DOHH2 (cell line): ENCODE data around the gene THRB.

Source experiments
- H3F3A ChIP-seq: fragments of 200-600 bp; sonication (generic), shearing (Covaris generic); 2 replicates; pipeline ENCODE4 v1.6.0; 2016; ENCODE audit warnings: antibody characterized with exemption, mild to moderate bottlenecking; ENCODE audit not compliant: control insufficient read depth, insufficient read depth
- H3K27ac ChIP-seq: fragments of 200-600 bp; sonication (generic); 2 replicates; pipeline ENCODE4 v1.5.1; 2014; ENCODE audit warnings: low read depth, mild to moderate bottlenecking, low read length, moderate library complexity
- H3K27me3 ChIP-seq: fragments of 200-600 bp; sonication (generic); 2 replicates; pipeline ENCODE4 v1.6.1; 2014; ENCODE audit warnings: mild to moderate bottlenecking, low read length, mixed read lengths; ENCODE audit not compliant: control insufficient read depth
- H3K36me3 ChIP-seq: fragments of 200-600 bp; sonication (generic); 2 replicates; pipeline ENCODE4 v1.6.1; 2014; ENCODE audit warnings: mild to moderate bottlenecking, low read length, moderate library complexity, mixed read lengths; ENCODE audit not compliant: control insufficient read depth
- H3K4me1 ChIP-seq: fragments of 200-600 bp; sonication (generic); 2 replicates; pipeline ENCODE4 v1.6.1; 2014; ENCODE audit warnings: mild to moderate bottlenecking, low read length, mixed read lengths; ENCODE audit not compliant: control insufficient read depth
- H3K4me2 ChIP-seq: fragments of 200-600 bp; sonication (generic); 2 replicates; pipeline ENCODE4 v1.6.0; 2014; ENCODE audit warnings: mild to moderate bottlenecking, low read length, moderate library complexity
- H3K4me3 ChIP-seq: fragments of 200-600 bp; sonication (generic); 2 replicates; pipeline ENCODE4 v1.5.1; 2014; ENCODE audit warnings: mild to moderate bottlenecking, low read length, mixed read lengths
- H3K79me2 ChIP-seq: fragments of 200-600 bp; sonication (generic); 2 replicates; pipeline ENCODE4 v1.6.1; 2014; ENCODE audit warnings: mild to moderate bottlenecking, low read length, mixed read lengths; ENCODE audit not compliant: control insufficient read depth
- H3K9me2 ChIP-seq: fragments of 200-600 bp; sonication (generic); replicated peaks from 2 replicates; pipeline ENCODE4 v1.6.1; 2014; ENCODE audit warnings: mild to moderate bottlenecking, low read length, mixed read lengths; ENCODE audit not compliant: control insufficient read depth
- H3K9me3 ChIP-seq: fragments of 200-600 bp; sonication (generic); 2 replicates; pipeline ENCODE4 v1.6.1; 2014; ENCODE audit warnings: antibody characterized with exemption, low read length, mixed read lengths; ENCODE audit not compliant: control insufficient read depth, insufficient read depth
- H4K20me1 ChIP-seq: fragments of 200-600 bp; sonication (generic); 2 replicates; pipeline ENCODE4 v1.6.0; 2014; ENCODE audit warnings: low read depth, mild to moderate bottlenecking, antibody characterized with exemption, low read length, moderate library complexity; ENCODE audit not compliant: control insufficient read depth, insufficient read depth
- EZH2phosphoT487 ChIP-seq: fragments of 200-600 bp; sonication (generic); IDR thresholded peaks from 2 replicates; pipeline ENCODE4 v1.6.1; 2017; ENCODE audit warnings: borderline replicate concordance, mild to moderate bottlenecking, antibody characterized with exemption, low read length, moderate library complexity, mixed read lengths
- TF ChIP-seq, protein P1 (sequence below): fragments of 200-600 bp; sonication (generic); IDR thresholded peaks from one replicate; pipeline ENCODE4 v1.5.1; 2014; ENCODE audit warnings: antibody characterized with exemption, mild to moderate bottlenecking, low read depth, low read length; ENCODE audit not compliant: poor library complexity, severe bottlenecking

THRB gene

GRCh38 chr3:24086617-24087404, 407.8 kb downstream of the THRB start:
- H4K20me1 ChIP-seq = no peaks in the 10 kb centered on the region
- no peaks in the 10 kb centered on the region for H3K79me2 ChIP-seq
- no peaks in the 10 kb centered on the region for H3K9me2 ChIP-seq
- no peak overlapping the region for H3K27ac ChIP-seq
- no peaks in the 10 kb centered on the region for H3K9me3 ChIP-seq
- no peaks in the 10 kb centered on the region for H3K27me3 ChIP-seq
- no peak overlapping the region for H3K4me3 ChIP-seq
- no peaks in the 10 kb centered on the region for H3K36me3 ChIP-seq
- H3K4me1 ChIP-seq = no peaks in the 10 kb centered on the region
- H3K4me2 ChIP-seq = no peak overlapping the region
- no peaks in the 10 kb centered on the region for H3F3A ChIP-seq
- TF ChIP-seq, protein P1, sequence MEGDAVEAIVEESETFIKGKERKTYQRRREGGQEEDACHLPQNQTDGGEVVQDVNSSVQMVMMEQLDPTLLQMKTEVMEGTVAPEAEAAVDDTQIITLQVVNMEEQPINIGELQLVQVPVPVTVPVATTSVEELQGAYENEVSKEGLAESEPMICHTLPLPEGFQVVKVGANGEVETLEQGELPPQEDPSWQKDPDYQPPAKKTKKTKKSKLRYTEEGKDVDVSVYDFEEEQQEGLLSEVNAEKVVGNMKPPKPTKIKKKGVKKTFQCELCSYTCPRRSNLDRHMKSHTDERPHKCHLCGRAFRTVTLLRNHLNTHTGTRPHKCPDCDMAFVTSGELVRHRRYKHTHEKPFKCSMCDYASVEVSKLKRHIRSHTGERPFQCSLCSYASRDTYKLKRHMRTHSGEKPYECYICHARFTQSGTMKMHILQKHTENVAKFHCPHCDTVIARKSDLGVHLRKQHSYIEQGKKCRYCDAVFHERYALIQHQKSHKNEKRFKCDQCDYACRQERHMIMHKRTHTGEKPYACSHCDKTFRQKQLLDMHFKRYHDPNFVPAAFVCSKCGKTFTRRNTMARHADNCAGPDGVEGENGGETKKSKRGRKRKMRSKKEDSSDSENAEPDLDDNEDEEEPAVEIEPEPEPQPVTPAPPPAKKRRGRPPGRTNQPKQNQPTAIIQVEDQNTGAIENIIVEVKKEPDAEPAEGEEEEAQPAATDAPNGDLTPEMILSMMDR = no peak
- no peak for TF ChIP-seq EZH2phosphoT487

DNA sequence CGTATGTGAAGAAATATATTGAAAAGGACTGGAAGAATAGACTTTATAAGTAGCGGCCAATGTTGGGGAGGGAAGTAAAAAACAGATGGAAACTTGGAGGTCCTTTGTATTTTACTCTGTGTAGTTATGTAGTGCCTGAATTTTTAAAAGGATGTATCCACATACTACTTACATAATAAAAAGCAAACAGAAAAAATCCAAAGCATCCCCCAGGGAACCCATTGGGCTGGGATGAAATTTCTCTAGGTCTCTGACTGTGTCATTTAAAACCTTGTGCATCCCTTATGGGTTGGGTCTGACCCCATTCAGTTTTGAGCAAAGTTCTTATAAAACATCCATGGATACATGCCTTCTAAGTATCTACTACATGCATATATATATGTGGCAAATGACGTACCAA, 408.4 kb downstream of the THRB start:
- Histone ChIP-seq H3K4me3 (no peak overlapping the region), H3K27me3 (no peaks in the 10 kb centered on the region), H3K27ac (no peak overlapping the region), H3K36me3 (no peaks in the 10 kb centered on the region), H3K4me1 (no peaks in the 10 kb centered on the region), H3F3A (no peaks in the 10 kb centered on the region), H3K9me3 (no peaks in the 10 kb centered on the region), H3K4me2 (no peak overlapping the region), H3K9me2 (no peaks in the 10 kb centered on the region), H3K79me2 (no peaks in the 10 kb centered on the region), H4K20me1 (no peaks in the 10 kb centered on the region)
- TF ChIP-seq EZH2phosphoT487 = no peak
- TF ChIP-seq, protein P1 = no peak

DNA sequence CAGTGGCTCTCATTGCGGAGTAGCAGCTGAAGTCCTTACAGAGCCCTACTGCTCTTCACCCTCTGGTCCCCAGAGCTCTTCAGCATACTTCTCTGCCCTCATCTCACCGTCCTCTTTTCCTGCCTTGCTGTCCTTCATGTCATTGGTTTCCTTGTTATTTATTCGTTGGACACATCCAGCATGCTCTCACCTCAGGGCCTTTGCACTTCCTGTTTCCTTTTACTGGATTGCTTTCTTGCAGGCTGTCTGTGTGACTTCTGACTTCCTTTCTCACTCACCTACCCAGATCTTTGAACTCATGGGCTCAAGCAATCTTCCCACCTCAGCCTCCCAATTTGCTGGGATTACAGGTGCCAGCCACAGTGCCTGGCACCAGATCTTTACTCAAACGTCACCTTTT, 422.5 kb downstream of the THRB start:
- TF ChIP-seq, protein P1 = no peak
- no peak for TF ChIP-seq EZH2phosphoT487
- Histone ChIP-seq H3K79me2 (no peaks in the 10 kb centered on the region), H4K20me1 (no peaks in the 10 kb centered on the region)

More for the DNA sequence above, 422.5 kb downstream of the THRB start:
- no peaks in the 10 kb centered on the region for H3K9me2 ChIP-seq
- H3F3A ChIP-seq = no peaks in the 10 kb centered on the region
- no peaks in the 10 kb centered on the region for H3K9me3 ChIP-seq
- no peak overlapping the region for H3K4me3 ChIP-seq
- no peaks in the 10 kb centered on the region for H3K4me1 ChIP-seq
- H3K36me3 ChIP-seq = no peaks in the 10 kb centered on the region
- H3K27me3 ChIP-seq = no peaks in the 10 kb centered on the region
- H3K27ac ChIP-seq = no peak overlapping the region
- no peak overlapping the region for H3K4me2 ChIP-seq
